Bronchial epithelial cell (primary cell): Measurements from ENCODE around the gene PPP1R12B. TPM values are rescaled to one million over a fixed set of nuclear protein-coding genes. Genes with fewer than 3 reads are reported as not detected.
"Not testable (repeated sequence)": the region's sequence is repeated elsewhere in the genome, so short reads cannot be mapped to it uniquely, and the experiment has no call there.

ENCODE experiments used
- DNase-seq: peaks from one replicate; pipeline ENCODE4 v3.0.0-alpha.2; 2010; ENCODE audit warnings: low read depth
- FAIRE-seq: peaks from 2 replicates; lab custom pipeline; 2011; peaks lifted over from hg19 to GRCh38; lab: Jason Lieb, UNC
- H3K27me3 ChIP-seq: 2 replicates; pipeline ENCODE4 v1.5.1; 2011; ENCODE audit warnings: low read length; ENCODE audit not compliant: control insufficient read depth, insufficient read depth
- H3K36me3 ChIP-seq: 2 replicates; pipeline ENCODE4 v1.5.1; 2011; ENCODE audit warnings: low read length; ENCODE audit not compliant: control insufficient read depth, insufficient read depth
- H3K4me3 ChIP-seq: 2 replicates; pipeline ENCODE4 v1.5.1; 2011; ENCODE audit warnings: mild to moderate bottlenecking, low read depth, low read length, control low read depth
- CTCF ChIP-seq: IDR thresholded peaks from 2 replicates; pipeline ENCODE4 v1.5.1; 2011; ENCODE audit warnings: mild to moderate bottlenecking, moderate library complexity, low read length, control low read depth, inconsistent platforms; ENCODE audit not compliant: insufficient read depth, severe bottlenecking
- total RNA-seq: library from RNA; depleted of rRNA; stranded (reverse); fragments of >200 nt; gene quantifications from 2 replicates; pipeline ENCODE4 v1.2.1, GENCODE V29; 2014

Gene PPP1R12B
- total RNA-seq, 1 donor from 2014 or later, result 8.7 TPM

GRCh38 chr1:202603435-202603834, 254.9 kb downstream of the PPP1R12B start:
- Histone ChIP-seq H3K27me3 (no peaks in the 10 kb centered on the region), H3K36me3 (no peaks in the 10 kb centered on the region), H3K4me3 (no peak overlapping the region)
- no peak for TF ChIP-seq CTCF
- DNase-seq, result no peak
- FAIRE-seq, result peak; percentile 79

GRCh38 chr1:202605515-202605914, 257.0 kb downstream of the PPP1R12B start:
- Histone ChIP-seq H3K4me3 (no peak overlapping the region), H3K36me3 (no peaks in the 10 kb centered on the region), H3K27me3 (no peaks in the 10 kb centered on the region)
- FAIRE-seq (no peak), DNase-seq (no peak)
- TF ChIP-seq CTCF, result no peak

GRCh38 chr1:202612036-202612435, 263.5 kb downstream of the PPP1R12B start:
- not testable (repeated sequence) for H3K4me3 ChIP-seq, H3K27me3 ChIP-seq, FAIRE-seq, DNase-seq, H3K36me3 ChIP-seq

- Histone ChIP-seq H3K4me3 (no peak overlapping the region), H3K27me3 (no peaks in the 10 kb centered on the region), H3K36me3 (no peaks in the 10 kb centered on the region)
- no peak for TF ChIP-seq CTCF
- DNase-seq (no peak), FAIRE-seq (no peak)
These were observed 265.1 kb downstream of the PPP1R12B start for GRCh38 chr1:202613571-202613970.

GRCh38 chr1:202614363-202615207, 266.1 kb downstream of the PPP1R12B start:
- not testable (repeated sequence) for H3K36me3 ChIP-seq, H3K4me3 ChIP-seq, DNase-seq, FAIRE-seq, H3K27me3 ChIP-seq

- not testable (repeated sequence) for DNase-seq, H3K36me3 ChIP-seq, H3K27me3 ChIP-seq, FAIRE-seq, H3K4me3 ChIP-seq
These were observed 266.7 kb downstream of the PPP1R12B start for GRCh38 chr1:202615208-202615500.

- TF ChIP-seq CTCF, result no peak
- Histone ChIP-seq H3K4me3 (no peak overlapping the region), H3K27me3 (no peaks in the 10 kb centered on the region), H3K36me3 (no peaks in the 10 kb centered on the region)
- DNase-seq, result no peak
- no peak for FAIRE-seq
These were observed 267.2 kb downstream of the PPP1R12B start for GRCh38 chr1:202615501-202616354.
